Measurements from ENCODE around the gene EEF1AKMT3.

GRCh38 chr12:57826966-57827365 lies 54.6 kb downstream of the EEF1AKMT3 start:
- TF ChIP-seq CTCF (conservative IDR thresholded peaks at IDR 0.05) (no peak), ZFX (IDR thresholded peaks at IDR 0.05) (no peak)
